Measurements from ENCODE around the gene GAGE13.
"Not testable (repeated sequence)": the region's sequence is repeated elsewhere in the genome, so short reads cannot be mapped to it uniquely, and the experiment has no call there.

The GAGE13 gene

GRCh38 chrX:49316085-49316484 is 15.3 kb upstream of the GAGE13 start:
- Histone ChIP-seq H3K4me3 (ENCODE audit: low read length) (no peak overlapping the region), H2BK15ac (replicated peaks; ENCODE audit: low read depth) (no peak overlapping the region), H3K36me3 (ENCODE audit: control insufficient read depth, insufficient read depth, low read length) (no peaks in the 10 kb centered on the region), H3K79me2 (ENCODE audit: control insufficient read depth, insufficient read depth, low read length) (no peaks in the 10 kb centered on the region), H3K18ac (ENCODE audit: low read length) (no peak overlapping the region), H3K27me3 (ENCODE audit: insufficient read depth, low read length, poor library complexity) (no peaks in the 10 kb centered on the region), H2BK120ac (ENCODE audit: low read depth, low read length) (no peak overlapping the region), H4K8ac (ENCODE audit: low read depth, low read length) (no peak overlapping the region), H3K56ac (ENCODE audit: low read length) (no peak overlapping the region), H3K4me2 (ENCODE audit: low read length) (no peak overlapping the region), H2BK5ac (ENCODE audit: low read length) (no peak overlapping the region), H3K9ac (ENCODE audit: low read length) (no peak overlapping the region), H3K4me1 (ENCODE audit: control insufficient read depth, low read depth, low read length) (no peaks in the 10 kb centered on the region), H3K27ac (ENCODE audit: low read depth, low read length) (no peak overlapping the region), H3K23ac (ENCODE audit: low read length) (no peak overlapping the region), H2AK5ac (ENCODE audit: low read length) (no peak overlapping the region), H3K79me1 (ENCODE audit: low read length) (no peaks in the 10 kb centered on the region), H4K5ac (ENCODE audit: low read length) (no peak overlapping the region), H3K4ac (ENCODE audit: low read depth, low read length) (no peak overlapping the region)
- DNase-seq, result no peak
- no CpG with 5 or more reads among the region's 4 CpGs for WGBS (ENCODE audit: extremely low coverage, insufficient coverage, low lambda C conversion rate)

- not testable (repeated sequence) for H3K79me1 ChIP-seq (ENCODE audit: low read length); H3K9ac ChIP-seq (ENCODE audit: low read length); H3K36me3 ChIP-seq (ENCODE audit: control insufficient read depth, insufficient read depth, low read length); DNase-seq; H3K27me3 ChIP-seq (ENCODE audit: insufficient read depth, low read length, poor library complexity); H2BK15ac ChIP-seq (replicated peaks; ENCODE audit: low read depth); H3K4me3 ChIP-seq (ENCODE audit: low read length); H3K79me2 ChIP-seq (ENCODE audit: control insufficient read depth, insufficient read depth, low read length); H3K4ac ChIP-seq (ENCODE audit: low read depth, low read length); H2BK5ac ChIP-seq (ENCODE audit: low read length); H3K27ac ChIP-seq (ENCODE audit: low read depth, low read length); H3K4me1 ChIP-seq (ENCODE audit: control insufficient read depth, low read depth, low read length); H2AK5ac ChIP-seq (ENCODE audit: low read length); H4K8ac ChIP-seq (ENCODE audit: low read depth, low read length); H3K23ac ChIP-seq (ENCODE audit: low read length); H3K4me2 ChIP-seq (ENCODE audit: low read length); H4K5ac ChIP-seq (ENCODE audit: low read length); H3K18ac ChIP-seq (ENCODE audit: low read length); H2BK120ac ChIP-seq (ENCODE audit: low read depth, low read length); H3K56ac ChIP-seq (ENCODE audit: low read length)
- no CpG with 5 or more reads among the region's 16 CpGs for WGBS (ENCODE audit: extremely low coverage, insufficient coverage, low lambda C conversion rate)
Measured at GRCh38 chrX:49321737-49322136, 9.6 kb upstream of the GAGE13 start, which contains the start of gene GAGE12J. Gene GAGE12J (plus strand): TSS chrX:49322037. CDS start chrX:49323194, 1,157 bp downstream.

DNA sequence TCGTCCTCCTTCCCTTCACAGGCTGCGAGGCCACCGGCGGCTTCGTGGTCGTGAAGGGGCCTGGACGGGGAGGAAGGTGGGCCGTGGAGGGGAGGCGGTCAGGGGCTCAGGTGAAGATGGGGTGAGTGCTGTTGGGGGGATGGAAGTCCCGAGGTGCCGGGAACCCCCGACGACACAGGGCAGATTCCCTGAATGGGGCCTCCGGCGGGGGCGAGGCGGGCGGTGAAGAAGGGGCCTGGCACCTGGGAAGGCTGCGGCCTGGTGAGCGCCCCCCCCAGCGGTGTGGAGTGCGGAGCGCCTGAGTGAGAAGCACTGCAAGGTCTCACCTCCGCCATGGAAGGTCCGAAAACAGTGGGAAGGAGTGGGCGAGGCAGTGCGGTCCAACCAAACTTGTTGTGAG is 9.1 kb upstream of the GAGE13 start:
- H4K5ac ChIP-seq (ENCODE audit: low read length); H2BK5ac ChIP-seq (ENCODE audit: low read length); H3K36me3 ChIP-seq (ENCODE audit: control insufficient read depth, insufficient read depth, low read length); H3K9ac ChIP-seq (ENCODE audit: low read length); H2AK5ac ChIP-seq (ENCODE audit: low read length); H3K27ac ChIP-seq (ENCODE audit: low read depth, low read length); H3K79me2 ChIP-seq (ENCODE audit: control insufficient read depth, insufficient read depth, low read length); H3K27me3 ChIP-seq (ENCODE audit: insufficient read depth, low read length, poor library complexity); H2BK15ac ChIP-seq (replicated peaks; ENCODE audit: low read depth); H3K4me3 ChIP-seq (ENCODE audit: low read length); H3K56ac ChIP-seq (ENCODE audit: low read length); DNase-seq; H4K8ac ChIP-seq (ENCODE audit: low read depth, low read length); H2BK120ac ChIP-seq (ENCODE audit: low read depth, low read length); H3K4me2 ChIP-seq (ENCODE audit: low read length); H3K4me1 ChIP-seq (ENCODE audit: control insufficient read depth, low read depth, low read length); H3K23ac ChIP-seq (ENCODE audit: low read length); H3K79me1 ChIP-seq (ENCODE audit: low read length); H3K18ac ChIP-seq (ENCODE audit: low read length); H3K4ac ChIP-seq (ENCODE audit: low read depth, low read length): not testable (repeated sequence)
- whole genome bisulfite sequencing (ENCODE audit: extremely low coverage, insufficient coverage, low lambda C conversion rate), result no CpG with 5 or more reads among the region's 27 CpGs

- not testable (repeated sequence) for H2BK15ac ChIP-seq (replicated peaks; ENCODE audit: low read depth); H3K56ac ChIP-seq (ENCODE audit: low read length); H4K5ac ChIP-seq (ENCODE audit: low read length); H3K4me1 ChIP-seq (ENCODE audit: control insufficient read depth, low read depth, low read length); H3K4me3 ChIP-seq (ENCODE audit: low read length); DNase-seq; H3K27me3 ChIP-seq (ENCODE audit: insufficient read depth, low read length, poor library complexity); H3K9ac ChIP-seq (ENCODE audit: low read length); H3K18ac ChIP-seq (ENCODE audit: low read length); H2BK5ac ChIP-seq (ENCODE audit: low read length); H4K8ac ChIP-seq (ENCODE audit: low read depth, low read length); H2BK120ac ChIP-seq (ENCODE audit: low read depth, low read length); H3K4ac ChIP-seq (ENCODE audit: low read depth, low read length); H3K79me1 ChIP-seq (ENCODE audit: low read length); H3K23ac ChIP-seq (ENCODE audit: low read length); H3K4me2 ChIP-seq (ENCODE audit: low read length); H3K79me2 ChIP-seq (ENCODE audit: control insufficient read depth, insufficient read depth, low read length); H2AK5ac ChIP-seq (ENCODE audit: low read length); H3K36me3 ChIP-seq (ENCODE audit: control insufficient read depth, insufficient read depth, low read length); H3K27ac ChIP-seq (ENCODE audit: low read depth, low read length)
- no CpG with 5 or more reads among the region's 7 CpGs for WGBS (ENCODE audit: extremely low coverage, insufficient coverage, low lambda C conversion rate)
Measured at GRCh38 chrX:49323735-49324134, 7.6 kb upstream of the GAGE13 start.

GRCh38 chrX:49330421-49330820 is 961 bp upstream of the GAGE13 start:
- not testable (repeated sequence) for H2BK120ac ChIP-seq (ENCODE audit: low read depth, low read length); H3K56ac ChIP-seq (ENCODE audit: low read length); H3K4me3 ChIP-seq (ENCODE audit: low read length); H2BK5ac ChIP-seq (ENCODE audit: low read length); H3K4ac ChIP-seq (ENCODE audit: low read depth, low read length); H3K9ac ChIP-seq (ENCODE audit: low read length); H2BK15ac ChIP-seq (replicated peaks; ENCODE audit: low read depth); H2AK5ac ChIP-seq (ENCODE audit: low read length); H3K27ac ChIP-seq (ENCODE audit: low read depth, low read length); H3K36me3 ChIP-seq (ENCODE audit: control insufficient read depth, insufficient read depth, low read length); H4K8ac ChIP-seq (ENCODE audit: low read depth, low read length); H3K4me2 ChIP-seq (ENCODE audit: low read length); H3K4me1 ChIP-seq (ENCODE audit: control insufficient read depth, low read depth, low read length); H3K18ac ChIP-seq (ENCODE audit: low read length); H3K27me3 ChIP-seq (ENCODE audit: insufficient read depth, low read length, poor library complexity); H4K5ac ChIP-seq (ENCODE audit: low read length); DNase-seq; H3K23ac ChIP-seq (ENCODE audit: low read length); H3K79me1 ChIP-seq (ENCODE audit: low read length); H3K79me2 ChIP-seq (ENCODE audit: control insufficient read depth, insufficient read depth, low read length)
- no CpG with 5 or more reads among the region's 11 CpGs for WGBS (ENCODE audit: extremely low coverage, insufficient coverage, low lambda C conversion rate)

DNA sequence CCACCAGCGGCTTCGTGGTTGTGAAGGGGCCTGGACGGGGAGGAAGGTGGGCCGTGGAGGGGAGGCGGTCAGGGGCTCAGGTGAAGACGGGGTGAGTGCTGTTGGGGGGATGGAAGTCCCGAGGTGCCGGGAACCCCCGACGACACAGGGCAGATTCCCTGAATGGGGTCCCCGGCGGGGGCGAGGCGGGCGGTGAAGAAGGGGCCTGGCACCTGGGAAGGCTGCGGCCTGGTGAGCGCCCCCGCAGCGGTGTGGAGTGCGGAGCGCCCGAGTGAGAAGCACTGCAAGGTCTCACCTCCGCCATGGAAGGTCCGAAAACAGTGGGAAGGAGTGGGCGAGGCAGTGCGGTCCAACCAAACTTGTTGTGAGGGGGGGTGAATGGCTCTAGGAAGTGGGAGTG is 459 bp downstream of the GAGE13 start:
- WGBS (ENCODE audit: extremely low coverage, insufficient coverage, low lambda C conversion rate), result no CpG with 5 or more reads among the region's 26 CpGs
- not testable (repeated sequence) for H3K4me3 ChIP-seq (ENCODE audit: low read length); H3K18ac ChIP-seq (ENCODE audit: low read length)

More for the DNA sequence above, 459 bp downstream of the GAGE13 start:
- not testable (repeated sequence) for H3K36me3 ChIP-seq (ENCODE audit: control insufficient read depth, insufficient read depth, low read length); DNase-seq; H3K4ac ChIP-seq (ENCODE audit: low read depth, low read length); H3K4me1 ChIP-seq (ENCODE audit: control insufficient read depth, low read depth, low read length); H3K56ac ChIP-seq (ENCODE audit: low read length); H2BK5ac ChIP-seq (ENCODE audit: low read length); H3K9ac ChIP-seq (ENCODE audit: low read length); H3K4me2 ChIP-seq (ENCODE audit: low read length); H2BK120ac ChIP-seq (ENCODE audit: low read depth, low read length); H4K5ac ChIP-seq (ENCODE audit: low read length); H3K79me2 ChIP-seq (ENCODE audit: control insufficient read depth, insufficient read depth, low read length); H3K79me1 ChIP-seq (ENCODE audit: low read length); H2BK15ac ChIP-seq (replicated peaks; ENCODE audit: low read depth); H4K8ac ChIP-seq (ENCODE audit: low read depth, low read length); H2AK5ac ChIP-seq (ENCODE audit: low read length); H3K27ac ChIP-seq (ENCODE audit: low read depth, low read length); H3K23ac ChIP-seq (ENCODE audit: low read length); H3K27me3 ChIP-seq (ENCODE audit: insufficient read depth, low read length, poor library complexity)

Measured in mesendoderm (in vitro differentiated cells).